Right forelimb (tissue), 1 donor: ENCODE data around the gene NPPB.

Experiments
- DNase-seq: peaks from one replicate; pipeline ENCODE4 v3.0.0-alpha.2; 2018

The NPPB gene

GRCh38 chr1:11831945-11832725 is 26.6 kb downstream of the NPPB start:
- no peak for DNase-seq

- no peak for DNase-seq
Observed at GRCh38 chr1:11828511-11828910, 30.2 kb downstream of the NPPB start.

- DNase-seq = no peak
Observed at GRCh38 chr1:11826946-11827345, 31.8 kb downstream of the NPPB start.

DNA sequence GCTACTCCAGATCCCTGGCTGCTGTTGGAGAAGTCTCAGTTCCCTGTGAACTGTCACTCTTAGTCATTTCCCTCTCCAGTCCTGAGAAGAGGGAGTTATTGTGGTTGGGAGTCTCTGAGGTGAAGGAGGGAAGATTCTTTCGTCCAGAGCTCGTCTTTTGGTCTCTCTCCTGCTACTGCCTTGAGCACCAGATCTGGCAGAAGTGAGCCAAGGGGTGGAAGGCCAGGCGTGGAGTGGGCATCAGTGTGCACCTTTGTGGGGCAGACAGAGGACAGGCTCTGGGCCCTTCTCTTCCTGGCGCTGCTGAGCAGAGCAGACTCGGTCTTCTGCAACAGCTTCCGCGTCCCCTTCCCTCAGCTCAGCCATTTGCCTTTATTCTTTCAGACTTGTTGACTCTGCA is 33.6 kb downstream of the NPPB start:
- DNase-seq = no peak

- DNase-seq = no peak
Observed at GRCh38 chr1:11823366-11824137, 35.2 kb downstream of the NPPB start.

DNA sequence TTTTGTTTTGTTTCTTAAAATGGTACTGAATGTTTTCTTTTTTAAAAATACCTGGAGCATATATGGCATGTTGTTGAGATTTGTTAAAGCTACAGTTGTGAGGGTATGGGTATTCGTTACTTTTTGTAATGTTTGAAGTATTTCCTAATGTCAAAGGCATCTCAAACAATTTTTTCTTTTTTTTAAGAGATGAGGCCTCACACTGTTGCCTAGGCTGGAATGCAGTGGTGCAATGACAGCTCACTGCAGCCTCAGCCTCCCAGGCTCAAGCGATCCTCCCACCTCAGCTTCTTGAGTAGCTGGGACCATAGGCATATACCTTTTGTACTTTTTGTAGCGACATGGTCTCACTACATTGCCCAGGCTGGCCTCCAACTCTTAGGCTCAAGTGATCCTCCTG is 36.7 kb downstream of the NPPB start:
- DNase-seq = no peak

DNA sequence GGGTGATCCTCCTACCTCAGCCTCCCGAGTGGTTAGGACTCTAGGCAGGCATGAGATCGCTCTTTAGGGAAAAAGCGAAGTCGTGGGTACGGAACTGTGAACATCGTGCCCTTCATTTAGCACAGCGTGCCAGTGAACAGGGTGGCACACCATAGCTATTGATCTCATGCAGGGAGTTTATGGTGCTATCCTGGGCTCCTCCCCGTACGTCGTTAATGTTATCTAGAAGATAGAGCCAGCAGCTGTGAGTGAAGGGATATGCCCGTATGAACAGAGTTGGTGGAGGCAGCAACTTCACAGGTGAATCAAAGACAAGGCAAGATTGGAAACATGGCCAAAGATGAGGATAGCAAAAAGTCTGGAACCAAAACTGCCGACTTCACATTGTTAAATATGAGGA is 41.6 kb downstream of the NPPB start:
- no peak for DNase-seq

DNA sequence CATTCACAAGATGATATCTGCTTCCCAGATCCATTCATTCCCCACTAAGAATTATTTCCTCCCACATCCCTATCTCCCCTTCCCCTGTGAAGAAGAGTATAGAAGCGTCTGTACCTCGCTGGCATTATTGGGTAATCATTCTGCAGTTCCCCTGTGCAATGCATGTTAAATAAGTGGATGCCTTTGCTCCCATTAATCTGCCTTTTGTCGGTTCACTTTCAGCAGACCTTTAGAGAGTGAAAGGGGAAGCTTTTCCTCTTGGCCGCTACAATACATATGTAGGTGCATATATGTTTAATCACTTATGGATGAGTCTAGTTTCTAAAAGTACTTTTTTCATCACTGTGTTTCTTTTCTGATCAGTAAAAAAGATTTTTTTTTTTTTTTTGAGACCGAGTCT is 45.7 kb downstream of the NPPB start:
- DNase-seq = no peak
